GM12878 (cell line): ENCODE results near the gene IRGC. TPM values are rescaled to one million over a fixed set of nuclear protein-coding genes. Genes with fewer than 3 reads are reported as not detected.

Source experiments
- ATAC-seq: fragments of 200-7000 bp; cut with Tn5 transposase; 3 replicates; pipeline ENCODE4 v1.9.1; 2020; ENCODE audit warnings: mild to moderate bottlenecking, moderate library complexity
- BruUV-seq: library from RNA; stranded (reverse); fragments of 400-500 nt; replicated peaks from 2 replicates; lab custom pipeline; 2021; lab: Mats Ljungman, UMichigan
- CTCF ChIA-PET: fragments of 300-600 bp; sonication (Branson Sonifier 250); formaldehyde crosslinking; extraction: SDS; loops from one replicate; lab custom pipeline; 2021; ENCODE audit warnings: inconsistent platforms; lab: Yijun Ruan, JAX
- POLR2A ChIA-PET: fragments of 350-600 bp; formaldehyde crosslinking; extraction: SDS; loops from one replicate; lab custom pipeline; 2021; ENCODE audit warnings: inconsistent platforms; lab: Charles Lee
- RAD21 ChIA-PET: fragments of 300-600 bp; sonication (Branson Sonifier 250); formaldehyde crosslinking; loops from one replicate; lab custom pipeline; 2023; ENCODE audit warnings: antibody characterized with exemption; ENCODE audit not compliant: unreplicated experiment; lab: Charles Lee
- SMC1A ChIA-PET: fragments of 300-600 bp; sonication (Branson Sonifier 250); formaldehyde crosslinking; loops from one replicate; lab custom pipeline; 2023; ENCODE audit not compliant: unreplicated experiment, uncharacterized antibody; lab: Charles Lee
- DNase-seq: peaks from one replicate; pipeline ENCODE4 v3.0.0-alpha.2; 2011; ENCODE audit warnings: low read depth, low spot score
- FAIRE-seq: peaks from 3 replicates; lab custom pipeline; 2011; peaks lifted over from hg19 to GRCh38; lab: Jason Lieb, UNC
- H2AFZ ChIP-seq: 2 replicates; pipeline ENCODE4 v1.6.0; 2011; ENCODE audit warnings: low read depth, low read length, control low read depth; ENCODE audit not compliant: control insufficient read depth
- H3K27ac ChIP-seq: 2 replicates; pipeline ENCODE4 v1.5.1; 2011; ENCODE audit warnings: control low read depth; ENCODE audit not compliant: control insufficient read depth, insufficient read depth
- H3K27me3 ChIP-seq, 2 experiments: replicated peaks in 1 of 2; 2 replicates each; pipeline versions ENCODE4 v1.6.0 to v1.6.1; 2011; ENCODE audit warnings: low read length in 1 of 2; ENCODE audit not compliant: control insufficient read depth in 2 of 2, insufficient read depth in 2 of 2
- H3K36me3 ChIP-seq, 2 experiments: 2 replicates each; pipeline ENCODE4 v1.5.1; 2011; ENCODE audit warnings: low read length in 1 of 2; ENCODE audit not compliant: control insufficient read depth in 2 of 2, insufficient read depth in 2 of 2
- H3K4me1 ChIP-seq: 2 replicates; pipeline ENCODE4 v1.6.1; 2011; ENCODE audit warnings: mild to moderate bottlenecking, low read length, moderate library complexity, mixed read lengths; ENCODE audit not compliant: control insufficient read depth, insufficient read depth
- H3K4me2 ChIP-seq: 2 replicates; pipeline ENCODE4 v1.6.0; 2011; ENCODE audit warnings: control low read depth; ENCODE audit not compliant: control insufficient read depth, insufficient read depth
- H3K4me3 ChIP-seq: fragments of 200-600 bp; sonication (generic); 2 replicates; pipeline ENCODE4 v1.5.1; 2016
- H3K79me2 ChIP-seq: 2 replicates; pipeline ENCODE4 v1.6.0; 2011; ENCODE audit warnings: low read length; ENCODE audit not compliant: control insufficient read depth, insufficient read depth
- H3K9ac ChIP-seq: 2 replicates; pipeline ENCODE4 v1.8.0; 2011; ENCODE audit warnings: low read length, control low read depth, mixed read lengths; ENCODE audit not compliant: control insufficient read depth, insufficient read depth
- H3K9me3 ChIP-seq: replicated peaks from 3 replicates; pipeline ENCODE4 v1.5.1; 2011; ENCODE audit warnings: mild to moderate bottlenecking, low read length; ENCODE audit not compliant: control insufficient read depth, insufficient read depth
- H4K20me1 ChIP-seq: 2 replicates; pipeline ENCODE4 v1.6.0; 2011; ENCODE audit not compliant: control insufficient read depth, insufficient read depth
- ASH2L ChIP-seq: fragments of 300-600, 200-600 bp; sonication (generic); IDR thresholded peaks from 2 replicates; pipeline ENCODE4 v1.6.1; 2017; ENCODE audit warnings: low read depth, mild to moderate bottlenecking, borderline replicate concordance
- DPF2 ChIP-seq: fragments of 450-650 bp; IDR thresholded peaks from 2 replicates; pipeline ENCODE4 v1.6.1; 2017; ENCODE audit warnings: mild to moderate bottlenecking
- EZH2 ChIP-seq: IDR thresholded peaks from 2 replicates; pipeline ENCODE4 v1.6.1; 2012; ENCODE audit warnings: low read depth, mild to moderate bottlenecking, control low read depth, inconsistent platforms, low read length, borderline replicate concordance; ENCODE audit not compliant: control insufficient read depth
- MEF2B ChIP-seq: fragments of 450-650 bp; IDR thresholded peaks from 2 replicates; pipeline ENCODE4 v1.6.1; 2018; ENCODE audit warnings: mild to moderate bottlenecking, moderate library complexity; ENCODE audit not compliant: partially characterized antibody, poor library complexity, severe bottlenecking
- NR2C2 ChIP-seq: IDR thresholded peaks from 2 replicates; pipeline ENCODE4 v1.6.1; 2011; ENCODE audit warnings: borderline replicate concordance, low read depth; ENCODE audit not compliant: control insufficient read depth, insufficient read length
- SMARCA5 ChIP-seq: fragments of 450-650 bp; IDR thresholded peaks from 2 replicates; pipeline ENCODE4 v1.6.1; 2017; ENCODE audit warnings: mild to moderate bottlenecking
- SPI1 ChIP-seq: IDR thresholded peaks from 2 replicates; pipeline ENCODE4 v1.6.1; 2011; ENCODE audit warnings: low read depth, mild to moderate bottlenecking, low read length, moderate library complexity, borderline replicate concordance; ENCODE audit not compliant: insufficient read depth
- TCF3 ChIP-seq: IDR thresholded peaks from 2 replicates; pipeline ENCODE4 v1.6.1; 2012; ENCODE audit warnings: low read depth, mild to moderate bottlenecking, low read length, borderline replicate concordance; ENCODE audit not compliant: insufficient read depth
- WGBS: methylation state at CpG from one replicate; pipeline ENCODE4 v1.1.6; 2016; ENCODE audit warnings: low lambda C conversion rate; ENCODE audit not compliant: insufficient replicate concordance, insufficient coverage; ENCODE audit errors: missing lambda C conversion rate; 5-methylcytosine and 5-hydroxymethylcytosine counted together
- in situ Hi-C: fragments of 300-500 bp; cut with MboI; formaldehyde crosslinking; loops from 9 replicates; pipeline ENCODE4 v1.14.3; 2018; ENCODE audit warnings: mixed read lengths
- intact Hi-C: fragments of 100-400 bp; cut with micrococcal nuclease; formaldehyde crosslinking; loops from one replicate; pipeline ENCODE4 v1.14.2; 2022; ENCODE audit not compliant: unreplicated experiment
- polyA plus RNA-seq, 11 experiments: library from polyadenylated mRNA; depleted of rRNA in 4 of 11; unstranded in 6 of 11; stranded (reverse) in 5 of 11; fragments of >200 nt; fragmentation: Nextera tagmentation in 4 of 11; fragmentation: Illumina TruSeq in 1 of 11; extraction: Ambion mirVana in 4 of 11; extraction: Trizol in 1 of 11; gene quantifications; 1 replicate in 1 of 11; 2 replicates in 10 of 11; pipeline versions ENCODE4 v1.2.1 to v1.2.3, GENCODE V29; 2011 to 2016; ENCODE audit warnings: inconsistent platforms in 2 of 11, missing spikeins in 2 of 11, low read depth in 1 of 11
- total RNA-seq, 4 experiments: library from RNA; depleted of rRNA in 3 of 4; stranded (reverse); fragments of >200 nt in 3 of 4; fragmentation: Illumina TruSeq in 1 of 4; extraction: Trizol in 1 of 4; gene quantifications; 2 replicates each; pipeline versions ENCODE4 v1.2.1 to v1.2.3, GENCODE V29; 2013 to 2021
- TF ChIP-seq, protein P1 (sequence below): fragments of 450-650 bp; IDR thresholded peaks from 2 replicates; pipeline ENCODE4 v1.6.1; 2017; ENCODE audit warnings: mild to moderate bottlenecking
- TF ChIP-seq, protein P2 (sequence below): fragments of 450-650 bp; IDR thresholded peaks from 2 replicates; pipeline ENCODE4 v1.6.1; 2018; ENCODE audit warnings: mild to moderate bottlenecking, low read depth, moderate library complexity; ENCODE audit not compliant: partially characterized antibody

The IRGC gene
- total and polyA plus RNA-seq, 10 of the 15 experiments (the other 5 are each of a cell fraction or from before 2014, with no cell fraction given), result 0.04 TPM; not detected in 9

DNA sequence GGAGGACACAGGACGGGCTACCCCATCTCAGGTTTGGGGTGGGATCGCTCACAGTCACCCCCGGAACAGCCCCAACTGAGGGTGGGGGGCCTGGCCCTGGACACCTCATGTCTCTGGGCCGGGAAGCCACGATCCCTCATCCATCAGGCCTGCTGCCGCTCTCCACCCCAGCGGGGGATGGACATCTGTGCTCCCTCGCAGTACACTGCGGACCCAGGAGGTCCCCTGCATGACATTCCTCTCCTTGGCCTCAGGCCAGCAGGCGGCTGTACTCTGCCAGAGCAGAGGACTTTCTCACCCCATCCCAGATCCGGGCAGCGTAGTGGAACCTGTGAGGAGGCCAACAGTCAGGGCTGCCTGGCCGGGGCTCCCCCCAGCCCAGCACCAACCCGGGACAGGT is 15.5 kb downstream of the IRGC start (continued):
- TF ChIP-seq, protein P1, sequence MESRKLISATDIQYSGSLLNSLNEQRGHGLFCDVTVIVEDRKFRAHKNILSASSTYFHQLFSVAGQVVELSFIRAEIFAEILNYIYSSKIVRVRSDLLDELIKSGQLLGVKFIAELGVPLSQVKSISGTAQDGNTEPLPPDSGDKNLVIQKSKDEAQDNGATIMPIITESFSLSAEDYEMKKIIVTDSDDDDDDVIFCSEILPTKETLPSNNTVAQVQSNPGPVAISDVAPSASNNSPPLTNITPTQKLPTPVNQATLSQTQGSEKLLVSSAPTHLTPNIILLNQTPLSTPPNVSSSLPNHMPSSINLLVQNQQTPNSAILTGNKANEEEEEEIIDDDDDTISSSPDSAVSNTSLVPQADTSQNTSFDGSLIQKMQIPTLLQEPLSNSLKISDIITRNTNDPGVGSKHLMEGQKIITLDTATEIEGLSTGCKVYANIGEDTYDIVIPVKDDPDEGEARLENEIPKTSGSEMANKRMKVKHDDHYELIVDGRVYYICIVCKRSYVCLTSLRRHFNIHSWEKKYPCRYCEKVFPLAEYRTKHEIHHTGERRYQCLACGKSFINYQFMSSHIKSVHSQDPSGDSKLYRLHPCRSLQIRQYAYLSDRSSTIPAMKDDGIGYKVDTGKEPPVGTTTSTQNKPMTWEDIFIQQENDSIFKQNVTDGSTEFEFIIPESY, result no peak
- TF ChIP-seq SMARCA5, result no peak

DNA sequence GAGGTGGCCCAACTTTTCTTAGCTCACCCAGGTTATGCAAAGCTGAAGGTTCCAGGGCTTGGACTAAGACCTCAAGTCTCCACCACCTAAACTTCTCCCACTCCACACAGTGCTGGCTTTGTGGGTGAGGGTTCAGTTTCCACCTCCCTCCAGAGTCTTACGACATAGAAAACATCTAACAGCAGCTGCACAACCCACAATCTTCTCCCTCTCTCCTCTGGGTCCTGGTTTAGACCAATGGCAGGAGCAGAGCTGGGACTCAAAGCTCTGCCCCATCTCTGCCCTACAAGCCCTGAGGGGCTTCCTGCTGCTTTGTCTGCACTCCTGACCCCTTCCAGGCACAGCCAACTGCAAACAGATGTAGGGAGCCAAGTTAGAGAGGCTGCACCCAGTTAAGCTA is 16.0 kb downstream of the IRGC start:
- TF ChIP-seq MEF2B (no peak), TCF3 (no peak), ASH2L (no peak), DPF2 (no peak), SPI1 (no peak), EZH2 (no peak), NR2C2 (no peak)
- TF ChIP-seq, protein P2, sequence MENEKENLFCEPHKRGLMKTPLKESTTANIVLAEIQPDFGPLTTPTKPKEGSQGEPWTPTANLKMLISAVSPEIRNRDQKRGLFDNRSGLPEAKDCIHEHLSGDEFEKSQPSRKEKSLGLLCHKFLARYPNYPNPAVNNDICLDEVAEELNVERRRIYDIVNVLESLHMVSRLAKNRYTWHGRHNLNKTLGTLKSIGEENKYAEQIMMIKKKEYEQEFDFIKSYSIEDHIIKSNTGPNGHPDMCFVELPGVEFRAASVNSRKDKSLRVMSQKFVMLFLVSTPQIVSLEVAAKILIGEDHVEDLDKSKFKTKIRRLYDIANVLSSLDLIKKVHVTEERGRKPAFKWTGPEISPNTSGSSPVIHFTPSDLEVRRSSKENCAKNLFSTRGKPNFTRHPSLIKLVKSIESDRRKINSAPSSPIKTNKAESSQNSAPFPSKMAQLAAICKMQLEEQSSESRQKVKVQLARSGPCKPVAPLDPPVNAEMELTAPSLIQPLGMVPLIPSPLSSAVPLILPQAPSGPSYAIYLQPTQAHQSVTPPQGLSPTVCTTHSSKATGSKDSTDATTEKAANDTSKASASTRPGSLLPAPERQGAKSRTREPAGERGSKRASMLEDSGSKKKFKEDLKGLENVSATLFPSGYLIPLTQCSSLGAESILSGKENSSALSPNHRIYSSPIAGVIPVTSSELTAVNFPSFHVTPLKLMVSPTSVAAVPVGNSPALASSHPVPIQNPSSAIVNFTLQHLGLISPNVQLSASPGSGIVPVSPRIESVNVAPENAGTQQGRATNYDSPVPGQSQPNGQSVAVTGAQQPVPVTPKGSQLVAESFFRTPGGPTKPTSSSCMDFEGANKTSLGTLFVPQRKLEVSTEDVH, result no peak
- Histone ChIP-seq H3K79me2 (no peaks in the 10 kb centered on the region), H3K4me1 (peaks cover 6% of the 10 kb centered on the region), H3K27ac (no peak overlapping the region), H3K4me2 (no peak overlapping the region), H3K9me3 (no peaks in the 10 kb centered on the region), H3K4me3 (no peak overlapping the region), H2AFZ (no peak overlapping the region), H3K27me3 (no peaks in the 10 kb centered on the region), H3K36me3 (peaks cover 16 to 36% of the 10 kb centered on the region in 2 experiments), H3K9ac (no peak overlapping the region), H4K20me1 (no peaks in the 10 kb centered on the region)
- WGBS, result 87% methylated on average over 1 of the region's 1 CpG
- in situ Hi-C loops, result no loop called here
- DNase-seq (no peak), ATAC-seq (no peak), FAIRE-seq (no peak)
- intact Hi-C loops, result no loop called here
- ChIA-PET POLR2A (no interaction called here), RAD21 (interaction anchor here (0.7 kb wide), 1 partner anchor 63 kb away, joined by 4 read pairs; no protein-coding TSS in a partner anchor), CTCF (interaction anchor here (0.8 to 1.4 kb wide), 2 partner anchors 13 to 78 kb away, joined by 3 read pairs; no protein-coding TSS in a partner anchor), SMC1A (interaction anchor here (1.0 to 1.4 kb wide), 2 partner anchors 13 to 47 kb away, joined by 3 read pairs; no protein-coding TSS in a partner anchor)
- BruUV-seq, result no TSS peak
